Choroid plexus epithelial cell (primary cell): ENCODE results near the gene RNH1.

ENCODE experiments used
- DNase-seq: peaks from one replicate; pipeline ENCODE4 v3.0.0-alpha.2; 2010; ENCODE audit warnings: low read depth
- H3K4me3 ChIP-seq: 2 replicates; pipeline ENCODE4 v1.5.1; 2011; ENCODE audit warnings: low read depth, mild to moderate bottlenecking, control low read depth, low read length, moderate library complexity
- TF ChIP-seq, protein P1 (sequence below): conservative IDR thresholded peaks from 2 replicates; pipeline ENCODE4 v1.5.1; 2011; ENCODE audit warnings: low read depth, mild to moderate bottlenecking, control low read depth, inconsistent platforms, low read length, moderate library complexity

The RNH1 gene

DNA sequence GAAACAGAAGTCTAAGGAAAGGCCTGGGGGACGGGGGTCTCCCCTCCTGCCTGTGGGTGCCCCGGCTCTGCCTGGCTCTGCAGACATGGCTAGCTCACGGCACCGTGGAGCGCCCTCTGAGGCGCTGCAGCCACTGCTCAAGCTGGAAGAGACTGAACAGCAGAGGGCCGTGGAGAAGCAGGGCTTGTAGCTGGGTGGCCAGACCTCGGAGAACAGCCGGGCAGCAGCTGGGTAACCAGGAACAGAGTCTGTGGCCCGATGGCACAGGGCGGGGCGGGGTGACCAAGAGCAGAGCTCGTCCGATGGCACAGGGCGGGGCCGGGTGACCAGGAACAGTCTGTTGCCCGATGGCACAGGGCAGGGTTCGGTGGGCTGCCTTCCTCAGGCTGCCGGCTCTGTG is 18.1 kb downstream of the RNH1 start:
- H3K4me3 ChIP-seq: no peak overlapping the region
- DNase-seq: no peak
- TF ChIP-seq, protein P1, sequence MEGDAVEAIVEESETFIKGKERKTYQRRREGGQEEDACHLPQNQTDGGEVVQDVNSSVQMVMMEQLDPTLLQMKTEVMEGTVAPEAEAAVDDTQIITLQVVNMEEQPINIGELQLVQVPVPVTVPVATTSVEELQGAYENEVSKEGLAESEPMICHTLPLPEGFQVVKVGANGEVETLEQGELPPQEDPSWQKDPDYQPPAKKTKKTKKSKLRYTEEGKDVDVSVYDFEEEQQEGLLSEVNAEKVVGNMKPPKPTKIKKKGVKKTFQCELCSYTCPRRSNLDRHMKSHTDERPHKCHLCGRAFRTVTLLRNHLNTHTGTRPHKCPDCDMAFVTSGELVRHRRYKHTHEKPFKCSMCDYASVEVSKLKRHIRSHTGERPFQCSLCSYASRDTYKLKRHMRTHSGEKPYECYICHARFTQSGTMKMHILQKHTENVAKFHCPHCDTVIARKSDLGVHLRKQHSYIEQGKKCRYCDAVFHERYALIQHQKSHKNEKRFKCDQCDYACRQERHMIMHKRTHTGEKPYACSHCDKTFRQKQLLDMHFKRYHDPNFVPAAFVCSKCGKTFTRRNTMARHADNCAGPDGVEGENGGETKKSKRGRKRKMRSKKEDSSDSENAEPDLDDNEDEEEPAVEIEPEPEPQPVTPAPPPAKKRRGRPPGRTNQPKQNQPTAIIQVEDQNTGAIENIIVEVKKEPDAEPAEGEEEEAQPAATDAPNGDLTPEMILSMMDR: no peak

DNA sequence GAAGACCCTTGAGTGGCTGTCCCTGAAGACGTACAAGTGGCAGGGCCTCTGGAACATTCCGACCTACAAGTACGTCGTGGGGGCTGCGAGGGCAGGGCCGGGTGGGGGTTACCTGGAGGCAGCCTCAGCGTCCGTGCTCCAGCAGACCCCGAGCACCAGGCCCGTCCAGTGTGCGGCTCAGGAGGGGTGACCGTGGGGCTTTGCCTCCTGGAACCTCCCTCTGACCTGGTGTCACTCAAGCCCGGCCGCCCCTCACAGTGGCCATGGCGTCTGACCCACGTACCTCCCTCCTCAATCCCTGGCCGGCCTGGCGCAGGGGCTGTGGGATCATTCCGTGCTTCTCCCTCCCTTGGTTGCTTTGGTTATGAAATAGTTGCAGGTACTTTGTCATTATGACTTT is 18.5 kb downstream of the RNH1 start:
- TF ChIP-seq, protein P1: no peak
- H3K4me3 ChIP-seq: no peak overlapping the region
- no peak for DNase-seq

DNA sequence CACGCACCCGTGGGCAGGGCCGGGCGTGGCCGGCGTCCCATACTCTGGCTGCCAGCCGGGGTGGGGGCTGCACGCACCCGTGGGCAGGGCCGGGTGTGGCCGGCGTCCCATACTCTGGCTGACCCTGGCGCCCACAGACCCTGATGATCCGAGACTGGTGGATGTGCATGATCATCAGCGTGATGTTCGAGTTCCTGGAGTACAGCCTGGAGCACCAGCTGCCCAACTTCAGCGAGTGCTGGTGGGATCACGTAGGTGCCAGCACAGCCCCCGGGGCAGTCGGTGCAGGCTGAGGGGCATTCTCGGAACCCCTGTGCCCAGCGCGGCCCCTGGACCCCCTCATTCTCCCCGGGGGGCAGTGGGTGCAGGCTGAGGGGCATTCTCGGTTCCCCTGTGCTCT is 19.0 kb downstream of the RNH1 start:
- no peak overlapping the region for H3K4me3 ChIP-seq
- TF ChIP-seq, protein P1: no peak
- no peak for DNase-seq

DNA sequence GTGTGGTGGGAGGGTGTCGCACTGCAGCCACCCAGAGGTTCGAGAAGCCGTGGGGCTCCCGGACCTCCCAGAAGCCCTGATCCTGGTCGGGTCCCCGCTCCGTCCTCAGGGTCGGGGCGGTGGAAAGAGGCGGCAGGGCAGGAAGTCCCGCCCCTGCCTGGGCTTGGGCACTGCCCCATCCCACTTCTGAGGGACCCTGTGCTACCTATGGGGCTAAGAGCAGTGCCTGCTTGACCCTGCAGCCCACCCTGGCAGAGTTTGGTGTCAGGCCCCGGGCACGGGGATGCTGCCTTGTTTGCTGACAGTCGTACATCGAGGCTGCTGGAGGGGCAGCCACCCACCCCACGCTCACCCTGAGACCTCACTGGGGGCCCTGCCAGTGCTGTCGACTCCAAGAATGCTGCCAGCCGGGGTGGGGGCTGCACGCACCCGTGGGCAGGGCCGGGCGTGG is 19.4 kb downstream of the RNH1 start:
- TF ChIP-seq, protein P1: no peak

DNA sequence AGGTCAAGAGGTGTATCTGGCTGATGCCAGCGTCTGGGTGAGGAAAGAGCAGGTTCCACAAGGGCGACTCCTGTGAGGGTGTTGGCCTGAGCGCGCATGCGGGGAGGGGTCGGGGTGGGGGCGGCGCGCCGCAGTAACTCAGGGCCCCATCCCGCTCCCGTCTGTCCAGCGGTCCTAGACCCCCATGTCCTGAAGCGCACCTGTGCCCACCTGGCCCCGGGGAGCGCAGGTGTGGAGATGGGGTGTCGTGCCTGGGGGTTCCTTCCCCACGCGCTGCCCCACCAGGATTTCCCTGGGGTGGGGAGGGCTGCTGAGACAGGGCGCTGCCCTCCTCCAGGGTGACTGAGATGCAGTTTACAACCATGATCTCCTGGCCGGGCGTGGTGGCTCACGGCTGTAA is 20.9 kb downstream of the RNH1 start:
- TF ChIP-seq, protein P1: no peak
- H3K4me3 ChIP-seq: no peak overlapping the region
- no peak for DNase-seq

More for the DNA sequence above, 19.4 kb downstream of the RNH1 start:
- no peak overlapping the region for H3K4me3 ChIP-seq
- DNase-seq: no peak

DNA sequence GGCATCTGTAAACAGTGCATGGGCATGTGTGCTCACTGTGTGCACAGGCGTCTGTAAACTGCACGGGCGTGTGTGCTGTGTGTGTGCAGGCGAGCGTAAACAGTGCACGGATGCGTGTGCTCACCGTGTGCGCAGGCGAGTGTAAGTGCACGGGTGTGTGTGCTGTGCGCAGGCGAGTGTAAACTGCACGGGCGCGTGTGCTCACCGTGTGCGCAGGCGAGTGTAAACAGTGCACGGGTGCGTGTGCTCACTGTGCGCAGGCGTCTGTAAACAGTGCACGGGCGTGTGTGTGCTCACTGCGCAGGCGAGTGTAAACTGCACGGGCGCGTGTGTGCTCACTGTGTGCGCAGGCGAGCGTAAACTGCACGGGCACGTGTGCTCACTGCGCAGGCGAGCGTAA is 22.4 kb downstream of the RNH1 start:
- DNase-seq: no peak
- TF ChIP-seq, protein P1: no peak
- H3K4me3 ChIP-seq: no peak overlapping the region

DNA sequence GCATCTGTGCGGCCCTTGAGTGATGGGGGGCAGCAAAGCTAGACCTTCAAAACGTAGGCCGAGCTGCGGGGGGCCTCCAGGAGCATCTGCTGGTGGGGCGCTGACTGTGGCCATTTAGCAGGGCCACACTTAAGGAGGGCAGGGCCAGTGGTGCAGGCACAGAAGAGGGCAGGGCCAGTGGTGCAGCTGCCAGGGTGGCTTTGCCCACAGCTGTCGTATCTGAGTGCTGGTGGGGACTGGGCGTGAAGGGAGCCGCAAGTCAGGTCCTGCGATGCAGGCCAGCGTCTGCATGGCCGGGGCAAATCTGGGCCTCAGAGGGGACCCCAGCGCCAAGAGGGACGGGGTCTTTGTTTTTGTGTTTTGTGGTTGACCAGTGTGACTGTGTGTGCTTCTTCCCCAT is 27.7 kb downstream of the RNH1 start:
- TF ChIP-seq, protein P1: no peak
- DNase-seq: no peak
- H3K4me3 ChIP-seq: no peak overlapping the region
